Mucosa of gallbladder (tissue), 1 donor: Measurements from ENCODE around the gene RIPK1. TPM values are rescaled to one million over a fixed set of nuclear protein-coding genes. Genes with fewer than 3 reads are reported as not detected.
"Not testable (repeated sequence)": the region's sequence is repeated elsewhere in the genome, so short reads cannot be mapped to it uniquely, and the experiment has no call there.

Source experiments
- DNase-seq: peaks from one replicate; pipeline ENCODE4 v3.0.0-alpha.2; 2020; ENCODE audit warnings: low spot score
- total RNA-seq: library from RNA; stranded (reverse); gene quantifications from one replicate; pipeline ENCODE4 v1.2.1, GENCODE V29; 2021
- donor health status: DM: no; HTN: no; CAD: no.

The RIPK1 gene
- total RNA-seq, 1 donor from 2014 or later: 26.3 TPM

DNA sequence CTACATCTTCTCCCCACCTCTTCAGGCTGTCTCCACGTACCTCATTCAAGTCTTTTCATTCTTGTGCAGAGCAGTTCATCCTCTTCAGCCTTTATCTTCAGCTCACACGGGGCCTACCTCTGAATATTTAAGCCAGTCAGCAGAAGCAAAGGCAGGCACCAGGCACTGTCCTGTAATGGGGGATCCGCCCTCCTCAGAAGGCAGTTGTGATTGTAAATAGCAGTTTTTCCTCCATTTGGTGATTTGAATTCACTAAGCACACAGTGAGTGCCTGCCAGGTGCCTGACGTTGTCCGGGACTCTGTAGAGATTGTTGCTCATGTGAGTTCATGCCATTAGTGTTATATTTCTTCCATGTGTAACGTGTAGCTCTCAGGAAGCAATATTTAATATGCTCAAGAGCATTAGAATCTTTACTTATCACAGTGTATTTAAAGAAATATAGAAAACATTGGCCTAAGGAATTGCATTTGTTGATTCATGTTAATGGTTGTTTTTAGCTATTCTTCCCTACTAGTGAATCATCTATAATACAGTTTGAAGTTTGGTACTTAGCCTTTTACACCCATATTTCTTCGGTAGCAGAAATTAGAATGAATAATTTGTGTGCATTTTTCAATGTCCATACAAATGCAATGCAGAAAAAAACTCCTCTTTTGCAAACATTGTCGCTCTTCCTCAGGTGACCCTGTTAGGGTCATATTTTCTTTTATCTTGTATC lies 68.2 kb downstream of the RIPK1 start:
- DNase-seq: no peak

GRCh38 chr6:3137057-3137777 lies 68.9 kb downstream of the RIPK1 start:
- no peak for DNase-seq

DNA sequence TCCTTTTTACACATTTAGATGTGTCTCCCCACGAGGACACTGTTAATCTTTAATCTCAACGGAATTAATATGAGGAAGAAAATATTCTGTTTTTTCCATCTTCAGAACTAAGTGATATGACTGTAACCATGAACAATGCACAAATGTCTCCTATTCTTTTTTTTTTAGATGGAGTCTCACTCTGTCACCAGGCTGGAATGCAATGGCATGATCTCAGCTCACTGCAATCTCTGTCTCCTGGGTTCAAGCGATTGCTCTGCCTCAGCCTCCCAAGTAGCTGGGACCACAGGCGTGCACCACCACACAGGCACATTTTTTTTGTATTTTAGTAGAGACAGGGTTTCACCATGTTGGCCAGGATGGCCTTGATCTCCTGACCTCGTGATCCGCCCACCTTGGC lies 69.6 kb downstream of the RIPK1 start:
- DNase-seq: not testable (repeated sequence)

DNA sequence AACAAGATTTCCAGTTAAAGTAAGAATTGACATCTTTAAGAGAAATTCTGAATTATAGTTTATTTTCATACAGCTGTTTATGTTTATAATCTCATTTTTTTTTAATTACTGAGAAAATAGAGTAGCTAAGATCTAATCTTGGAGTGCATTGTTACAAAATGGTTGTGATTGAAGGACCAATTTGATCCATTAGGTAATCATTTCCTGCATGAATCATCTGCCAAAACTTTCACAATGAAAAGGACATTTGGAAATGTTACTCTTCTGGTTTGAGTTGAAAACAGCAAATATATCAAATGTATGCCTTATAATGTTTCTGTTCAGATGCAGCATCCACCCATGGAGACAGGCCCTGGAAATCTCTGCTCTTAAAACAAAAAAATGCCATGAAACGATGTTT lies 70.0 kb downstream of the RIPK1 start:
- DNase-seq: no peak

DNA sequence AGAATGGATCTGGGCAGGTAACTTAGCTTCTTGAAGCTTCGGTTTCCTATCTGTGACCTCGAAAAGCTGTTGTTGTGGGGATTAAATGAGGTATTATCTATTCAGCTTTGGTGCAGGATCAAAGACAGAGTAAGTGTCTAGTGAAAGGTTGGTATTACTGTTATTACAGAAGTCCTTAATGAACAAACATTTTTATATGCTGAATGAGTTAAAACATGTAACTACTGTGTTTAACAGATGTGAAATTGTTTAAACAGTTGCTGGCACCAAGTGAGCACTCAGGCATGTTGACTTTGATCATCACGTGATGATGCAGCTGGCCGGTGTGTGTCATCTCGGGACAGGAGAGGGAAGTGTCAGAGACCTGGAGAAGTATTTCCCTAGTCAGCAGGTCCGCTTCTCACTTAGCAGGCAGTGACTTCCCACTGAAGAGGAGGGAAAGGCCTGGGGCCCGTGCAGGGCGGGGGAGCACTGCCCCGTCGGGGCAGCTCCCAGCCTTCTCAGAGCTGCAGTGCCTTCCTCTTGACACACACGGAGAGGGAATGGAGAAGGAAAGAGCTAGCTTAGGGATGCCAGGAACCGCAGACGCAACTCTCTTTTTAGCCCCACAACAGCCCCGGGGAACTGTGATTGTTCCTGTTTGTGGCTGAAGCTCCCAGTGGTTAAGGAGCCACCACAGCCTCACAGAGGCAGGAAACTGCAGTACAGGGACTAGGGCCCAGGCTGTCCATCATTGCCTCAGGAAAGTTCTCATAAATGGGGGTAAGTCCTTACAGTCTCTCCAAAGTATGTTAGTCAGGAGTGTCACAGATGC lies 71.0 kb downstream of the RIPK1 start:
- peak; percentile 84 for DNase-seq

GRCh38 chr6:3140201-3140600 lies 71.9 kb downstream of the RIPK1 start:
- DNase-seq: no peak

DNA sequence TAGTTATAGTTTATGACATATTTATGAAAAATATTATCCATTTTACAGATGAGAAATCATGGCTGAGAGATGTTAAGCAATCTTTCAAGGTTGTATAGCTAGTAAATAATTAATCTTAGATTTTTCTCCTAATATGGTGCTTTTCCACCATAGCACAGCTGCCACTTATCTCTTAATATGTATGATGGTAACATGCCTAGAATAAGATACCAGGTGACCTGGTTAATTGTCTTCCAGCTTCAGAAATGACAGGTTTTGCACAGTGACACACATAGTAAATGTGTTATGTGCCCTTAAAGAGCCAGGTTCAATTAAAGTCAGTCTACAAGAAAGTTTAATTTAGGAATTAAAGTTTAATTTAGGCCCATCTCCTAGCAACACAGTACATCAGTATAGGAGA lies 74.2 kb downstream of the RIPK1 start:
- DNase-seq: no peak

- no peak for DNase-seq
Measured at GRCh38 chr6:3143158-3143557, 74.9 kb downstream of the RIPK1 start.

DNA sequence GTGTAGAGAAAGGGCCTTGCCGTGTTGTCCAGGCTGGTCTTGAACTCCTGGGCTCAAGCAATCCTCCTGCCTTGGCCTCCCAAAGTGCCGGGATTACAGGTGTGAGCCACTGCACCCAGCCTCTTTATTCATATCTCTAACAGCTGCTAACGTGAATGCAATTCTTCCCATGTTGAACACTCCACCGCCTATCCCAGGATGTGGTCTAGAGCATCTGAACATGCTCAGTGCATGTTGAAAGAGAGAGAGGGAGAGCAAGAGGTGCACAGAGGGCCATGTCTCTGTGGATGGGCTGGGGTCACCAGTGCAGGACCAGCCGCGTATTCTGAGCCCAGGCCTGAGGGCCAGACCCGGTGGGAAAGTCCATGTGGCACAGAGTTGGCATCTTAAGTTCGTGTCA lies 76.3 kb downstream of the RIPK1 start:
- no peak for DNase-seq

DNA sequence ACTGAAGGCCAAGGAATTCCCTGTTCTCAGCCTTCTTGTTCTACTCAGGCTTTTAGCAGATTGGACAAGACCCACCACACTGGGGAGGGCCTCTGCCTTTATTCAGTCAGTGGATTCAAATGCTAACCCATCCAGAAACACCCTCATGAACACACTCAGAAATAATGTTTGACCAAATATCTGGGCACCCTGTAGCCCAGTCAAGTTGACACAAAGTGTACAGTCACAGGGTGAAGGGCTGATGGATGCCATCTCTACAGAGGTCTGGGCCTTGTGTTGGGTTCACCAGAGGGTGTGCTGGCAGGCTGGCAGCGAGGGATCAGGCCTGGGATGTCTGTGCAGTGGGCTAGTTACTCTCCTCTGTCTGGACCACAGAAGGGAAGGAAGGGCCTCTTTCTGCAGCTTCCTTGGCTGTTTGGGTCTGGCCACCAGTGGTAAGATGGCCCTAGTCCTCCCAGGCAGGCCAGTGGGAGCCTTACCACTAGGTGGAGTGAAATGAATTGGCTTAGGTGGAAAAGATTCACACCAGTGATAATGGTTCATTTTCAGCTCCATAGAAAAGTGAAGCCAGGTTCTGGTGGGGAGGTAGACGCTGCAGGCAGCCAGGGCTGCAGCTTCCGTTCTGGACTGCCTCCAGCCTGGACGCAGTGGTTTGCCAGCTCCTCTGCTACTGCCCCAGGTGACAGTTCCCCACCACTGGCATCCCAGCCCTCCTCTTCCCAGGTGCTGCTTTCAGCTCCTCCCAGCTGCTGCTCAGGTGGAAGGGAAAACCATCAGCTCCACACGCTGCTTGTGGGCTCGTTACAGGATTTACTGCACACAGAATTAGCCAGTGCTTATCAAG lies 79.8 kb downstream of the RIPK1 start:
- DNase-seq: no peak

DNA sequence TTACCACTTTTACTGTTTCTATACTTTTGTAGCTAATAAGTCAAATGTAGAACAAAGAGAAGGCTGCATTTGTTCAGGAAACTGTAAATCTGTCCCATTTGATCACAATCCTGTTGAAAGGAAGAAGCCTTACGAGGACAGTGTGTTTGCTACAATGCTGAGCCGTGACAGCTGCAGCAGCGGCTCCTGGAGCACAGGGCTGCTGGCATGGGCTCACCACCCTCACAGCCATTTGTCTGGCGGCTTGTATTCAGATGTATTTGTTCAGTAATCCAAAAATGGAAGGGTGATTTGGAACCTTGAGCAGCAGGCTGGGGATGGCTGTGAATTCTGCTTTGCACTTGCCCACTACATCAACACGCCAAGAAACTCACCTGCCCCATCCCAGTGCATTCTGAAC lies 83.4 kb downstream of the RIPK1 start:
- DNase-seq: no peak

DNA sequence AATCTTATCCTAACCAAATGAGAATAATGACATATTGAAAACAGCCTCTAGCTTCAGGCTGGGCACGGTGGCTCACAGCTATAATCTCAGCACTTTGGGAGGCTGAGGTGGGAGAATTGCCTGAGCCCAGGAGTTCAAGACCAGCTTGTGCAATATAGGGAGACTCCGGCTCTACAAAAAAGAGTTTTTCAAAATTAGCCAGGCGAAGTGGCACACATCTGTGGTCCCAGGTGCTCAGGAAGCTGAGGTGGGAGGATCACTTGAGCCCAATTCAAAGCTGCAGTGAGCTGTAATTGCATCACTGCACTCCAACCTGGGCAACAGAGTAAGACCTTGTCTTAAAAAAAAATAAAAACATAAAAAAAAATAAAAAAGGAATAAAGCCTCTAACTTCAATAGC lies 84.4 kb downstream of the RIPK1 start:
- DNase-seq: no peak

- DNase-seq: not testable (repeated sequence)
Measured at GRCh38 chr6:3155416-3155815, 87.1 kb downstream of the RIPK1 start.

DNA sequence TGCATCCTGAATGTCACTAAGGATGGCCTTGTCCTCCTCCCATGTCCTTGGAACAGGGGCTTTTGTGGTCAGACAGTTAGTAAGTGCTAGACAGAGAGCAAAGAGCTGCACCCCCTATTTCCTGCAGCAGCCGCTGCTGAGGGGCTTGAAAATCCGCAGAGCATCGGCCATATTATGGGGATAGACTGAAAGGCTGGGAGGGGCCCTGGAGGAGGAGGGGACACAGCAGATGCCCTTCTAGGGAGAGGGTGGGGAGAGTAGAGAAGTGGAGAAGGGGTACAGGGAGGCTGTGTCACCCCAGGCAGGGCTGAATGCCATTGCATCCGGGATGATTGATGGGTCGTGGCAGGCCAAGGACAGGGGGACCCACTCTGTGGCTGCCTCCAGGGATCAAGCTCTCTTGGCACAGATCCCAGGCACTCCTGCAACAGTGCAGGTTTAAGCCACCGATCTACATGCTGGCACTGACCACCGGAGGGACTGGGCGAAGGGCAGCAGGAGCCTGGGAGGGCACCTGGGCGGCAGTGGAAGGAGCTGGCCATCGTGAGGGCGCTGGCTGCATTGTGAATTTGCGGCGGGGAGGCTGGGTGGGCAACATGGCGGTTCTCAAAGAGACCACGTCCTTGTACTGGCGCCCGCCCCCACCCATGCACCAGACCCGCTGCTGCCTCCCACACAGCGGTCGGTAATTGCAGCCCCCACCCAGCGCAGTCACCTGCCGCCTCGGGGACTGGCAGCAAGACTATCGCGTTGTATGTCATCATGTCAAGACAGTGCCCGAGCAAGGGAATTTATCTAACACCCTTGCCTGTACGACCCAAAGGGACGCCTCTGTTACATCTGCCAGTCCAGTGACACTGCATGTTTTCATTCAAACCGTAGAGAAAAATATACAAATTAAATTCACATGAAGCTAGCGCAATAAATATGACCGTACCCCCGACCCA lies 88.2 kb downstream of the RIPK1 start:
- not testable (repeated sequence) for DNase-seq

GRCh38 chr6:3157131-3157933 lies 89.0 kb downstream of the RIPK1 start, which contains the start of gene TUBB2A:
Gene TUBB2A (minus strand): TSS chr6:3157544. CDS start chr6:3157463, 81 bp downstream.
- DNase-seq: peak; percentile 82

- peak; percentile 86 for DNase-seq
Measured at GRCh38 chr6:3159805-3160781, 91.8 kb downstream of the RIPK1 start.

DNA sequence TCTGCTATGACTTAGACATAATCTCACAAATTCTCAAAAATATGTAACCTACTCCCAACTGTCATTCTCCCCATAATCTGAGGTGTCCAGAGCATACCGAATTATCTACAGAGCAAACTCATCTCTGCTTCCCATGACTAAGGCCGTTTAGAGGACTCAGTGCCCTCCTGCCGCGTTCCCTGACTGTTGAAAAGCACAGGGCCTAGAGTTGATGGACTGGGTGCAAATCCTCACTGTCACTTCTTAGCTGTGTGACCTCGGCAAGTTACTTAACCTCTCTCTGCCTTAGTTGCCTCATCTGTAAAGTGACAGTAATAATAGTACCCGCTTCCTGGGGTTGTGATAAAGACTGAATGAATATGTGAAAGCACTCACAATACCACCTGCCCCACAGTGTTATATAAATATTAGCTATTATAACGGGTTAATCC lies 93.8 kb downstream of the RIPK1 start:
- DNase-seq: no peak

DNA sequence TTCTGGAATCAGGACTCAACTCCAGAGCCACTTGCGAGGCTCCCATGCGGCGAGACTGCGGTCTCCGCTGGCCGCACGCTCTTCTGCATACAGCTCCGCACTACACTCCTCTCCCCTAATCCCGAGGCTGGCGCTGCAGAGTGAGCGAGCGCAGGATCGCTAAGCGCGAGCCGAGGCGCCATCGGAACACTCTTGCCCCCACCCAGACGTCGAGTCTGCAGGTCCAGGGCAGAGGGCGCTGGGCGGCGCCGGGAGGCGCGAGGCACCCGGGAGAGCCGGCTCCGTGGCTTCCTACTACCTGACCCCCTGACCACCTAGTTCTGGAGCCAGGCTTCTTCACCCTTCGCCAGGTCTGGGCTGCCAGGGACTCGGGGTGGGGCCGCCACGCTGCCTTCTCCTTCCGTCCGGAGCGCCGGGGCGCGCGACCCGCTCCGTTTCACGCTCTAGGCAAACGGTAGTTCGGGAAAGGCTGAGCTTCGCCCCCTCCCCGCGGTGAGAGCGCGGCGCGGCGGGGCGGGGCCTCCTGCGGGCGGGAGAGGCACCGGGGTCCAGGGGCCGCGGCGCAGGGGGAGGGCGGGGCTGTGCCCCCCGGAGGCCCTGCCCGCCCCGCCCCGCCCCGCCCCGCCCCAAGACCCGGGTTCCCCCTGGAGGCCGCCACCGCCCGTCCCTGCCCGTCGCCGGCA lies 94.4 kb downstream of the RIPK1 start:
- peak; percentile 67 for DNase-seq
